Measurements from ENCODE around the gene HLA-A.

Gene HLA-A

GRCh38 chr6:29990931-29991330 lies 48.6 kb downstream of the HLA-A start:
- no peak for DNase-seq

- no peak for DNase-seq
Measured at GRCh38 chr6:29992807-29993206, 50.5 kb downstream of the HLA-A start.

- DNase-seq, result no peak
Measured at GRCh38 chr6:29994826-29995225, 52.5 kb downstream of the HLA-A start.

GRCh38 chr6:29995340-29995777 lies 53.0 kb downstream of the HLA-A start:
- DNase-seq, result no peak
